Measurements from ENCODE around the gene KRT32.

- TF ChIP-seq, protein P1, sequence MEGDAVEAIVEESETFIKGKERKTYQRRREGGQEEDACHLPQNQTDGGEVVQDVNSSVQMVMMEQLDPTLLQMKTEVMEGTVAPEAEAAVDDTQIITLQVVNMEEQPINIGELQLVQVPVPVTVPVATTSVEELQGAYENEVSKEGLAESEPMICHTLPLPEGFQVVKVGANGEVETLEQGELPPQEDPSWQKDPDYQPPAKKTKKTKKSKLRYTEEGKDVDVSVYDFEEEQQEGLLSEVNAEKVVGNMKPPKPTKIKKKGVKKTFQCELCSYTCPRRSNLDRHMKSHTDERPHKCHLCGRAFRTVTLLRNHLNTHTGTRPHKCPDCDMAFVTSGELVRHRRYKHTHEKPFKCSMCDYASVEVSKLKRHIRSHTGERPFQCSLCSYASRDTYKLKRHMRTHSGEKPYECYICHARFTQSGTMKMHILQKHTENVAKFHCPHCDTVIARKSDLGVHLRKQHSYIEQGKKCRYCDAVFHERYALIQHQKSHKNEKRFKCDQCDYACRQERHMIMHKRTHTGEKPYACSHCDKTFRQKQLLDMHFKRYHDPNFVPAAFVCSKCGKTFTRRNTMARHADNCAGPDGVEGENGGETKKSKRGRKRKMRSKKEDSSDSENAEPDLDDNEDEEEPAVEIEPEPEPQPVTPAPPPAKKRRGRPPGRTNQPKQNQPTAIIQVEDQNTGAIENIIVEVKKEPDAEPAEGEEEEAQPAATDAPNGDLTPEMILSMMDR (IDR thresholded peaks at IDR 0.05) = no peak
- TF ChIP-seq POLR2A (IDR thresholded peaks at IDR 0.05) (no peak), POLR2AphosphoS5 (IDR thresholded peaks at IDR 0.05) (no peak), EP300 (IDR thresholded peaks at IDR 0.05) (no peak)
Measured at GRCh38 chr17:41467561-41467960, 375 bp upstream of the KRT32 start.

Measured in sigmoid colon (tissue), 4 donors.